SW480 (cell line): Measurements from ENCODE around the gene ATP1A4.
"Not testable (repeated sequence)": the region's sequence is repeated elsewhere in the genome, so short reads cannot be mapped to it uniquely, and the experiment has no call there.

Source experiments
- DNase-seq: peaks from one replicate; pipeline ENCODE4 v3.0.0-alpha.2; 2016; ENCODE audit warnings: low spot score

Gene ATP1A4

GRCh38 chr1:160151303-160151702 is at the start of gene ATP1A4:
ATP1A4 (plus strand) TSS chr1:160151603; CDS start chr1:160152041, 438 bp downstream.
- no peak for DNase-seq

- no peak for DNase-seq
Measured at GRCh38 chr1:160101717-160102522, 49.5 kb upstream of the ATP1A4 start.

- no peak for DNase-seq
Measured at GRCh38 chr1:160103658-160104408, 47.6 kb upstream of the ATP1A4 start.

- no peak for DNase-seq
Measured at GRCh38 chr1:160104486-160104885, 46.9 kb upstream of the ATP1A4 start.

- DNase-seq, result no peak
Measured at GRCh38 chr1:160105155-160105554, 46.2 kb upstream of the ATP1A4 start.

- DNase-seq, result no peak
Measured at GRCh38 chr1:160107512-160107911, 43.9 kb upstream of the ATP1A4 start.

- no peak for DNase-seq
Measured at GRCh38 chr1:160108888-160109662, 42.3 kb upstream of the ATP1A4 start.

GRCh38 chr1:160109686-160110085 is 41.7 kb upstream of the ATP1A4 start:
- no peak for DNase-seq

- not testable (repeated sequence) for DNase-seq
Measured at GRCh38 chr1:160111462-160111861, 39.9 kb upstream of the ATP1A4 start.

- DNase-seq, result no peak
Measured at GRCh38 chr1:160112357-160112756, 39.0 kb upstream of the ATP1A4 start.

GRCh38 chr1:160113407-160113806 is 38.0 kb upstream of the ATP1A4 start:
- DNase-seq, result no peak

- no peak for DNase-seq
Measured at GRCh38 chr1:160114085-160114484, 37.3 kb upstream of the ATP1A4 start.

- no peak for DNase-seq
Measured at GRCh38 chr1:160115545-160116282, 35.7 kb upstream of the ATP1A4 start, which contains the start of gene ATP1A2. ATP1A2 (plus strand) TSS chr1:160115759; CDS start chr1:160115862, 103 bp downstream.

GRCh38 chr1:160116283-160117147 is 34.9 kb upstream of the ATP1A4 start:
- DNase-seq, result no peak

GRCh38 chr1:160117300-160117699 is 34.1 kb upstream of the ATP1A4 start:
- no peak for DNase-seq

- DNase-seq, result no peak
Measured at GRCh38 chr1:160117709-160118183, 33.7 kb upstream of the ATP1A4 start.

GRCh38 chr1:160118928-160119327 is 32.5 kb upstream of the ATP1A4 start:
- DNase-seq, result no peak

- no peak for DNase-seq
Measured at GRCh38 chr1:160120797-160121196, 30.6 kb upstream of the ATP1A4 start.

- DNase-seq, result no peak
Measured at GRCh38 chr1:160121388-160121787, 30.0 kb upstream of the ATP1A4 start.

- DNase-seq, result no peak
Measured at GRCh38 chr1:160122978-160123495, 28.4 kb upstream of the ATP1A4 start.
